ENCODE results near the gene GLDC.

Gene GLDC

GRCh38 chr9:6506571-6506970, 139.0 kb downstream of the GLDC start:
- DNase-seq (ENCODE audit: low read depth in 2 of 2) = no peak

GRCh38 chr9:6502399-6502798, 143.1 kb downstream of the GLDC start:
- no peak for DNase-seq (ENCODE audit: low read depth in 2 of 2)

DNA sequence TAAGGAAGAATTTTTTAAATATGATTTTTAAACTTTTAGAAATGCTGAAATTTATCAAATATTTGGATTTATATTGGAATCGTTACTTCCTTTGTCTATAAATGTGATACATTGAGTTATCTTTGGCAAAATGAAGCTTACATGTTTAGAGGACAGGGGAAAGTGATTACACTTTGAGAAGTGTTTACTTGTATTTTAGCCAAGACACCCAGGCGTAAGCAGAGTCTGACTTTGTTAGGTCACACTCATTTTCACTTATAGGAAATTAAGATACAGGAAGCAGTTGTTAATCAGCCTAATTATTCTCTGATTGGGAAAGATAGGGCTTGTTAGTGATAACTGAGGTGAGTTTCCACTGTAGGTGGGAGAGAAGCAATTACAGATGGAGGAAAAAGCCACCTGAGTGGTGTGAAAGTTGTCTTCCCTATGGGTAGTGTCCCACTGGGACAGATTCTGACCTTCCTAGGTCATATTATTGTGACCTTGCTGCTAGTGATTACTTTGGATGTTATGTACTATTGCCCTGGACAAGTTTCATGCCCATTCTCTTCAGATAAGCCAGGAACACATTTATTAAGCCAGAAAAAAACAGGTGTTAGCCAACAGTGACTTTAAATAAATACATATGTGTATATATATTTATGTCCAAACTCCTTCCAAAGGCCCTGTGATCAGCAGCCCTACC, 143.9 kb downstream of the GLDC start:
- DNase-seq (ENCODE audit: low read depth in 2 of 2) = no peak

DNA sequence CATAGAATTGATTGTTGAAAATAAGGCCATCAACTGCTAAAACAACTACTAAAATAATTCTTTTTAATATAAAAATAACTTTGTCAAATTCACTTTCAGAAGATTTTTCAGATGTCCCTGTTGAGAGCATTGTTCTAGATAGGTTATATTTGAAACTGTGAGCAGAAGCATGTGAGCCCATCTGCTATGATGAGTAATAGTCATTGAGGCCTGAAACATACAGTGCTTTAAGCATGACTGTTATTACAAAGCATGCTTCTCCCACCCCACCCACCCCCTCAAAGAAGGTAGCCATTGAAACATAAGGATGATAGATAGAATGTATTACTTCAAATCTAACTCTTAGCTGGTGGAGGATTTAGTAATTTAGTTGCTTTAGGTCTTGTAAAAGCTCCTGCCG, 146.5 kb downstream of the GLDC start:
- DNase-seq (ENCODE audit: low read depth in 2 of 2) = no peak

DNA sequence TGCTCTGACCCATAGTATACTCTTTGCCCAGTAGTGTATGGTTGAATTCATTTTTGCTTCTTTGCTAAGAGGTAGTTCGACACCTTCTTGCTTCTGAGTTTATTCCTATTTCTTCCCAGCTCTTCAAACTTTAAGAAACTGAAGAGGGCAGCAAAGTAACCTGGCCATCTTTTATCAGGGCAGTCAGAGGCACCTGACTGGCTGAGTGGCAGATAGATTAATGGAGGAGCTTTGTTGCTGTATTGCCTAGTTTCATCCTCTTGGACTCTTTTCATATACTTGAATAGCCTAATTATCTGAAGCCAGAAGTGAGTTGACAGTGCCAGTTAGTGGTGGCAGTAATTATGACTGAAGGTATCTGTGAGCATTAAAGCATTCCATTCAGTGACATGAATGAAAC, 150.1 kb downstream of the GLDC start:
- no peak for DNase-seq (ENCODE audit: low read depth in 2 of 2)

- DNase-seq (ENCODE audit: low read depth in 2 of 2) = no peak
These were observed 154.7 kb downstream of the GLDC start for GRCh38 chr9:6490863-6491262.

GRCh38 chr9:6489099-6489498, 156.4 kb downstream of the GLDC start:
- no peak for DNase-seq (ENCODE audit: low read depth in 2 of 2)

DNA sequence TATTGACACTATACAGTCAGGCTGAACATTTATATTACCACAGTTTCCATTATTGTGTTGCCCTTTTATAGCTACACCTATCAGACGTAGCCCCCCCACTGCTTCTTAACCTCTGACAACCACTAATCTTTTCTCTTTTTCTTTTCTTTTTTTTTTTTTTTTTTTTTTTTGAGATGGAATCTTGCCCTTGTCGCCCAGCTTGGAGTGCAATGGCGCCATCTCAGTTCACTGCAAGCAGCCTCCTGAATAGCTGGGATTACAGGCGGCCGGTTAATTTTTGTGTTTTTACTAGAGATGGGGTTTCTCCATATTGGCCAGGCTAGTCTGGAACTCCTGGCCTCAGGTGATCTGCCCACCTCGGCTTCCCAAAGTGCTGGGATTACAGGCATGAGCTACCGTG, 157.1 kb downstream of the GLDC start:
- no peak for DNase-seq (ENCODE audit: low read depth in 2 of 2)

DNA sequence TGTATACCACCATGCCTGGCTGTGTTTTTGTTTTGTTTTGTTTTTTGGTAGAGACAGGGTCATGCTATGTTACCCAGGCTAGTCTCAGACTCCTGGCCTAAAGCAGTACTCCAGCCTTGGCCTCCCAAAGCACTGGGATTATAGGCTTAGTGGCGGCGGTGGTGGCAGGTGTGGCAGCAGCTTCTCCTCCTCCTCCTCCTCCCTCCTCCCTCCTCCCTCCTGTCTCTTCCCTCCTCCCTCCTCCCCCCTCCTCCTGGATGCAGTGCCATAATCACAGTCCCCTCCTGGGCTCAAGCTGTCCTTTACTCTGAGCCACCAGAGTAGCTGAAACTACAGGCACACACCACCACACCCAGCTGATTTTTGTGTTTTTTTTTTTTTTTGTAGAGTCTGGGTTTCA, 161.3 kb downstream of the GLDC start:
- DNase-seq (ENCODE audit: low read depth in 2 of 2) = no peak
